Trophoblast cell (in vitro differentiated cells and primary cell): ENCODE results near the gene APOC4.
"Not testable (repeated sequence)": the region's sequence is repeated elsewhere in the genome, so short reads cannot be mapped to it uniquely, and the experiment has no call there.

Source experiments
- DNase-seq, 2 donors: peaks; one replicate each; pipeline ENCODE4 v3.0.0-alpha.2; 2016
- H2AFZ ChIP-seq: 2 replicates; pipeline ENCODE4 v1.6.1; 2013; ENCODE audit warnings: low read length, moderate library complexity, mild to moderate bottlenecking; ENCODE audit not compliant: insufficient read depth, poor library complexity
- H2AK5ac ChIP-seq: 2 replicates; pipeline ENCODE4 v1.6.1; 2013; ENCODE audit warnings: mild to moderate bottlenecking, low read length
- H2BK120ac ChIP-seq: 2 replicates; pipeline ENCODE4 v1.6.1; 2013; ENCODE audit warnings: low read length, mild to moderate bottlenecking, moderate library complexity; ENCODE audit not compliant: insufficient read depth, poor library complexity
- H2BK12ac ChIP-seq: 2 replicates; pipeline ENCODE4 v1.6.1; 2013; ENCODE audit warnings: mild to moderate bottlenecking, low read length, moderate library complexity
- H2BK5ac ChIP-seq: 2 replicates; pipeline ENCODE4 v1.6.1; 2013; ENCODE audit warnings: low read length, low read depth, moderate library complexity, mild to moderate bottlenecking; ENCODE audit not compliant: poor library complexity
- H3K14ac ChIP-seq: 2 replicates; pipeline ENCODE4 v1.6.1; 2013; ENCODE audit warnings: mild to moderate bottlenecking, low read length
- H3K18ac ChIP-seq: 2 replicates; pipeline ENCODE4 v1.6.1; 2013; ENCODE audit warnings: mild to moderate bottlenecking, low read length
- H3K23ac ChIP-seq: 2 replicates; pipeline ENCODE4 v1.6.1; 2013; ENCODE audit warnings: low read length
- H3K27ac ChIP-seq: 2 replicates; pipeline ENCODE4 v1.5.1; 2013; ENCODE audit warnings: low read depth, mild to moderate bottlenecking, inconsistent platforms, low read length, moderate library complexity
- H3K27me3 ChIP-seq: 2 replicates; pipeline ENCODE4 v1.6.1; 2013; ENCODE audit warnings: inconsistent platforms, mild to moderate bottlenecking, low read length, moderate library complexity; ENCODE audit not compliant: insufficient read depth
- H3K36me3 ChIP-seq, 2 experiments: 1 replicate in 1 of 2; 2 replicates in 1 of 2; pipeline ENCODE4 v1.6.1; 2013; ENCODE audit warnings: low read length in 2 of 2, mild to moderate bottlenecking in 2 of 2, moderate library complexity in 1 of 2; ENCODE audit not compliant: insufficient read depth in 2 of 2, control insufficient read depth in 1 of 2
- H3K4ac ChIP-seq: 2 replicates; pipeline ENCODE4 v1.6.1; 2013; ENCODE audit warnings: low read depth, mild to moderate bottlenecking, low read length, moderate library complexity
- H3K4me1 ChIP-seq, 2 experiments: 1 replicate in 1 of 2; 2 replicates in 1 of 2; pipeline ENCODE4 v1.6.1; 2013; ENCODE audit warnings: low read length in 2 of 2, mild to moderate bottlenecking in 2 of 2, moderate library complexity in 1 of 2; ENCODE audit not compliant: insufficient read depth in 2 of 2, control insufficient read depth in 1 of 2
- H3K4me2 ChIP-seq: 2 replicates; pipeline ENCODE4 v1.6.1; 2013; ENCODE audit warnings: inconsistent platforms, mild to moderate bottlenecking, low read length, moderate library complexity
- H3K4me3 ChIP-seq: 2 replicates; pipeline ENCODE4 v1.5.1; 2013; ENCODE audit warnings: mild to moderate bottlenecking, low read depth, low read length, inconsistent platforms
- H3K79me1 ChIP-seq: one replicate; pipeline ENCODE4 v1.6.1; 2013; ENCODE audit warnings: low read length
- H3K79me2 ChIP-seq: 2 replicates; pipeline ENCODE4 v1.6.1; 2013; ENCODE audit warnings: low read length, mild to moderate bottlenecking; ENCODE audit not compliant: control insufficient read depth, insufficient read depth, poor library complexity
- H3K9ac ChIP-seq: 2 replicates; pipeline ENCODE4 v1.6.1; 2013; ENCODE audit warnings: mild to moderate bottlenecking, low read length
- H3K9me3 ChIP-seq: 2 replicates; pipeline ENCODE4 v1.6.1; 2013; ENCODE audit warnings: low read depth, mild to moderate bottlenecking, control low read depth, inconsistent platforms, low read length; ENCODE audit not compliant: insufficient read depth
- H4K12ac ChIP-seq: 2 replicates; pipeline ENCODE4 v1.6.1; 2013; ENCODE audit warnings: low read depth, mild to moderate bottlenecking, low read length, moderate library complexity
- H4K8ac ChIP-seq: 2 replicates; pipeline ENCODE4 v1.6.1; 2013; ENCODE audit warnings: low read depth, mild to moderate bottlenecking, low read length, moderate library complexity
- H4K91ac ChIP-seq: one replicate; pipeline ENCODE4 v1.6.1; 2013; ENCODE audit warnings: low read depth, mild to moderate bottlenecking, low read length, moderate library complexity
- WGBS: extraction: QIAGEN DNeasy Blood & Tissue Kit; methylation state at CpG from one replicate; pipeline ENCODE4 v1.1.7; 2013; ENCODE audit warnings: missing lambda C conversion rate; ENCODE audit not compliant: insufficient read length, insufficient coverage; ENCODE audit errors: extremely low coverage; 5-methylcytosine and 5-hydroxymethylcytosine counted together

APOC4 gene

GRCh38 chr19:44968118-44968517 is 26.1 kb downstream of the APOC4 start:
- WGBS: 100% methylated on average over 1 of the region's 5 CpGs
- H3K27me3 ChIP-seq: no peaks in the 10 kb centered on the region
- no peak for DNase-seq

GRCh38 chr19:44968670-44969069 is 26.6 kb downstream of the APOC4 start:
- Histone ChIP-seq H2BK5ac (no peak overlapping the region), H3K18ac (no peak overlapping the region), H2AK5ac (no peak overlapping the region), H4K12ac (no peak overlapping the region), H3K27ac (no peak overlapping the region), H3K4ac (no peak overlapping the region), H3K4me1 (peaks cover 0 to 5% of the 10 kb centered on the region in 2 experiments), H3K4me2 (no peak overlapping the region), H3K79me1 (no peaks in the 10 kb centered on the region), H3K27me3 (no peaks in the 10 kb centered on the region), H2AFZ (no peak overlapping the region), H4K8ac (no peak overlapping the region), H3K79me2 (no peaks in the 10 kb centered on the region), H3K4me3 (no peak overlapping the region), H3K14ac (no peak overlapping the region), H2BK12ac (no peak overlapping the region), H3K36me3 (peaks cover 30 to 34% of the 10 kb centered on the region in 2 experiments), H3K9ac (no peak overlapping the region), H4K91ac (no peak overlapping the region), H3K23ac (no peak overlapping the region), H3K9me3 (peaks cover 4% of the 10 kb centered on the region), H2BK120ac (no peak overlapping the region)
- DNase-seq: no peak
- WGBS: no CpG with 5 or more reads among the region's 4 CpGs

More at GRCh38 chr19:44968118-44968517, 26.1 kb downstream of the APOC4 start:
- Histone ChIP-seq H4K12ac (no peak overlapping the region), H3K9ac (no peak overlapping the region), H2AK5ac (no peak overlapping the region), H2AFZ (no peak overlapping the region), H3K4ac (no peak overlapping the region), H3K27ac (no peak overlapping the region), H3K9me3 (peaks cover 4% of the 10 kb centered on the region), H3K79me2 (no peaks in the 10 kb centered on the region), H3K14ac (no peak overlapping the region), H3K4me2 (no peak overlapping the region), H4K8ac (no peak overlapping the region), H3K79me1 (no peaks in the 10 kb centered on the region), H3K4me1 (peaks cover 0 to 5% of the 10 kb centered on the region in 2 experiments), H2BK5ac (no peak overlapping the region), H3K36me3 (peaks cover 27 to 30% of the 10 kb centered on the region in 2 experiments), H3K23ac (no peak overlapping the region), H3K4me3 (no peak overlapping the region), H3K18ac (no peak overlapping the region), H4K91ac (no peak overlapping the region), H2BK12ac (no peak overlapping the region), H2BK120ac (no peak overlapping the region)

DNA sequence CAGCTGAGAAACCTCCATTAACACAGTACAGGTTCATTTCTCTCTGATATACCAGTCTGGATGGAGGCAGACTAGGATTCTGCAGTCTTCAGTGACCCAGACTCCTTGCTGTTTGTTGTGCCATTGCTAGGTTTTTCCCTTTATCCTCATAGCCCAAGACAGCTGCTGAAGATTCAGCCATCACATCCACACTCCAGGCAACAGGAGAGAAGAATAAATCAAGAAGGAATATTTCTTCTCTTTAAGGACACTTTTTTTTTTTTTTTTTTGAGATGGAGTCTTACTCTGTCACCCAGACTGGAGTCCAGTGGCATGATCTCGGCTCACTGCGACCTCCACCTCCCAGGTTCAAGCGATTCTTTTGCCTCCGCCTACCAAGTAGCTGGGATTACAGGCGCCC is 27.4 kb downstream of the APOC4 start:
- no peak overlapping the region for H4K91ac ChIP-seq
- H3K79me1 ChIP-seq: no peaks in the 10 kb centered on the region
- no peak overlapping the region for H4K12ac ChIP-seq
- H2BK12ac ChIP-seq: no peak overlapping the region
- no peak overlapping the region for H2AK5ac ChIP-seq
- no peak overlapping the region for H2BK120ac ChIP-seq
- H3K4ac ChIP-seq: no peak overlapping the region
- H3K18ac ChIP-seq: no peak overlapping the region
- peaks cover 0 to 5% of the 10 kb centered on the region in 2 experiments for H3K4me1 ChIP-seq
- no peak overlapping the region for H3K4me3 ChIP-seq
- H2BK5ac ChIP-seq: no peak overlapping the region
- no CpG with 5 or more reads among the region's 5 CpGs for WGBS
- no peak overlapping the region for H2AFZ ChIP-seq
- no peak for DNase-seq
- no peaks in the 10 kb centered on the region for H3K27me3 ChIP-seq
- H3K79me2 ChIP-seq: no peaks in the 10 kb centered on the region
- H3K9me3 ChIP-seq: peaks cover 4% of the 10 kb centered on the region
- H3K4me2 ChIP-seq: no peak overlapping the region
- peaks cover 38% of the 10 kb centered on the region in 2 experiments for H3K36me3 ChIP-seq
- no peak overlapping the region for H3K23ac ChIP-seq
- no peak overlapping the region for H4K8ac ChIP-seq
- no peak overlapping the region for H3K14ac ChIP-seq
- no peak overlapping the region for H3K9ac ChIP-seq
- no peak overlapping the region for H3K27ac ChIP-seq

- not testable (repeated sequence) for H3K4ac ChIP-seq, H3K9me3 ChIP-seq, H3K14ac ChIP-seq, H3K4me1 ChIP-seq, H2BK120ac ChIP-seq, H3K79me2 ChIP-seq, H4K91ac ChIP-seq, H3K23ac ChIP-seq, H4K12ac ChIP-seq, H3K18ac ChIP-seq, H3K79me1 ChIP-seq, DNase-seq, H2BK12ac ChIP-seq, H4K8ac ChIP-seq, H3K9ac ChIP-seq, H2BK5ac ChIP-seq, H2AK5ac ChIP-seq, H2AFZ ChIP-seq, H3K27me3 ChIP-seq, H3K27ac ChIP-seq, H3K4me3 ChIP-seq, H3K4me2 ChIP-seq
- no CpG with 5 or more reads among the region's 6 CpGs for WGBS
- peaks cover 50 to 53% of the 10 kb centered on the region in 2 experiments for H3K36me3 ChIP-seq
Observed at GRCh38 chr19:44971451-44971850, 29.4 kb downstream of the APOC4 start.
